GM19467 (cell line): ENCODE data around the gene HTATIP2.
"Not testable (repeated sequence)": the region's sequence is repeated elsewhere in the genome, so short reads cannot be mapped to it uniquely, and the experiment has no call there.

Experiments
- ATAC-seq: cut with Tn5 transposase; IDR thresholded peaks from one replicate; pipeline ENCODE4 v1.9.1; 2021; ENCODE audit warnings: mild to moderate bottlenecking, moderate library complexity; ENCODE audit not compliant: unreplicated experiment

Gene HTATIP2

GRCh38 chr11:20369826-20370225 lies 6.3 kb downstream of the HTATIP2 start:
- ATAC-seq = no peak

DNA sequence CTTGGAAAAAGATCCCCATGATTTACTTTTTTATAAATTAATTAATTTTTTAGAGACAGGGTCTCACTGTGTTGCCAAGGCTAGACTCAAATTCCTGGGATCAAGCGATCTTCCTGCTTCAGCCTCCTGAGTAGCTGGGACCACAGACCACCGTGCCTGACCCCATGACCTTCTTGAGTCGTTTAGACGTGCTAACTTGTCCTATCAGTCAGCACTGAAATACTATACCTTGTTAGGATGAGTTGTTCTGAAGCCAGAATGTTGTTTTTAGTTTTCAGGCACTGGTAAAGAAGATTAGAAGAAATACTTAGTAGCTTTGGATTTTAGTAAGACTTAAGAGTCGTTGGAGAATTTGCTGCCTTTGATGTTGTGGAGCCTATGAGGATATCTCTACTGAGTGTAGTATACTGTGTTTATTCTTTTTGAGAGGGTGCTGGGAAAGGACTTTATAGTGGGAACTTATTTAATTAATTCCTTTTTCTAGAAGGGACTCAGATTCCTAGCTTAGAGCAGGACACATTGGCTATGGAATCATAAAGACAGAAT lies 8.6 kb downstream of the HTATIP2 start:
- ATAC-seq = no peak

- ATAC-seq = no peak
These were observed 9.6 kb downstream of the HTATIP2 start for GRCh38 chr11:20373147-20373546.

DNA sequence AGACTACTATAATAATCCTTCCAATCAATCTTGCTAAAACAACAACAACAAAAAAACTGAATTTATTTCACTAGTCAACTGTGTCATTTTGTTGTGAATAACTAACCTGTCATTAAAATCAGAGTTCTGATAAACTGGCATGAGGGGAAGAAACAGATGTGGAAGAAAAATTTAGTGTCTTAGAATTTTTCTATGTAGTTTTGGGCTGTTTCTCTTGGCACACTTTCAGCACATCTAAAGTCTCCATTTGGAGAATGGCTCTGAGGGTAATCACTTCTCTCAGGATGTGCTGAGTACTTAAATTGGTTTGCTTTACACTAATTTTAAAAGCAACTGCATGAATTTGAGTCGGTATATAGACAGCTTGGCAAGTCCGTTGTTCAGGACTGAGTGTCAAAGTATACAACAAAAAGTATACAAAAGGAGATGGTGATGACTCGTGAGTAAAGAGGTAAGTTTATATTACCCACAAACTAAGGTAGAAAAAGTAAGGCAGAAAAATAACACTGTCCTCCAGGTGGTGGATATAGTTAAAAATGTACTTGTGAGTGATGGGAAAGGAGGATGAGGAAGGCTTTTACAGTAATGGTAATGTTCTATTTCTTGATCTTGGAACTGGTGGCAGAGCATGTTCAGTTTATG lies 10.2 kb downstream of the HTATIP2 start:
- no peak for ATAC-seq

DNA sequence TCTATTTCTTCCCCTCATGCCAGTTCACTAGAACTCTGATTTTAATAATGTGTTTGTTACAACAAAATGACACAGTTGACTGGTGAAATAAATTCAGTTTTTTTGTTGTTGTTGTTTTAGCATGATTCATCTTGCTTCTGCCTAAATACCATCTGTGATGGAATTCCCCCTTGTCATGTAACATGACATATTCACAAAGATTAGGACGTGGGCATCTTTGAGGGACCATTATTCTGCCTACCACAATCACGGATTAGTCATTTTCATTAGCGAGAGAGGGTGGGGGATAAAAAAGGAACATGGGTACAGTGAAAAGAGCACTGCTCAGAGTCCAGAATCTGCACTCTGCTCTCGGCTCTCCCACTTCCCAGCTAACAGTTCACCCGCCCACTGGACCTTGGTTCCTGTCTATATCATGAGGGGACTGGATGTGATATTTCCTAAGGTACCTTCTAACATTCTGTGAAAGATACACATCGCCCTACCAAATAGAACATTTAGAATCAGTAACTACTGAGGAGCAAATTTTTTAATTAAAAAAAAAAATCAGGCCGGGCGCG lies 11.3 kb downstream of the HTATIP2 start:
- ATAC-seq = no peak

DNA sequence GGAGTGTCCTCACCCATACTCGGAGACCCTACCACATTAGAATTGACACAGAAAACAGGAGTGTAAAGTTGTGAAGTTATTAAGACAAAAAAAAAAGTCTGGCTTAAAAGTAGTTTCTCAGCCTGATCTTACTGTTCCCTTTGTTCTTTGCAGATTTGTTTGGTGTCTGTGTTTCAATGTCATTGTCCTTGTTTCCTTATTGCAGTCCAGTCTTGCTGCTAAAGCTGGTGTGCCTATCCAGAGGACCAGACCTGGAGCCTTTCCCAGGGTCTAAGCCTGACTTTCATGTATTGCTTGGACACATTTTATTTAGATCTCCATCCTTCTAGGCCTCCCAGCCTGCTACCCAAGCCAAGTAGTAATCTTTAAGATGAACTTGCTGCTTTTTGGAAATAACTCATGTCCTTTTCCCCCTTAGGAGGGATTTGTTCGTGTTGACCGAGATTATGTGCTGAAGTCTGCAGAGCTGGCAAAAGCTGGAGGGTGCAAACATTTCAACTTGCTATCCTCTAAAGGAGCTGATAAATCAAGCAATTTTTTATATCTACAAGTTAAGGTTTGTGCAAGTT lies 12.7 kb downstream of the HTATIP2 start:
- no peak for ATAC-seq

DNA sequence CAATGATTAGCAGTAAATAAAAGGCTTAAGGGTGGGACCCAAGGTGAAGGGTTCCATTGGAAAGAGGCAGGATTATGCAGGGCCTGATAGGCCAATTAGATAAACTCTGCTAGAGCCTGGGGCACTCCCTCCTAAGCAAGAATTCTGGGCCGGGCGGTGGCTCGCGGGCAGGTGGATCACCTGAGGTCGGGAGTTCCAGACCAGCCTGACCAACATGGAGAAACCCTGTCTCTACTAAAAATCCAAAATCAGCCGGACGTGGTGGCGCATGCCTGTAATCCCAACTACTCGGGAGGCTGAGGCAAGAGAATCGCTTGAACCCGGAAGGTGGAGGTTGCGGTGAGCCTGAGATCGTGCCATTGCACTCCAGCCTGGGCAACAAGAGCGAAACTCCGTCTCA lies 22.5 kb downstream of the HTATIP2 start:
- not testable (repeated sequence) for ATAC-seq

DNA sequence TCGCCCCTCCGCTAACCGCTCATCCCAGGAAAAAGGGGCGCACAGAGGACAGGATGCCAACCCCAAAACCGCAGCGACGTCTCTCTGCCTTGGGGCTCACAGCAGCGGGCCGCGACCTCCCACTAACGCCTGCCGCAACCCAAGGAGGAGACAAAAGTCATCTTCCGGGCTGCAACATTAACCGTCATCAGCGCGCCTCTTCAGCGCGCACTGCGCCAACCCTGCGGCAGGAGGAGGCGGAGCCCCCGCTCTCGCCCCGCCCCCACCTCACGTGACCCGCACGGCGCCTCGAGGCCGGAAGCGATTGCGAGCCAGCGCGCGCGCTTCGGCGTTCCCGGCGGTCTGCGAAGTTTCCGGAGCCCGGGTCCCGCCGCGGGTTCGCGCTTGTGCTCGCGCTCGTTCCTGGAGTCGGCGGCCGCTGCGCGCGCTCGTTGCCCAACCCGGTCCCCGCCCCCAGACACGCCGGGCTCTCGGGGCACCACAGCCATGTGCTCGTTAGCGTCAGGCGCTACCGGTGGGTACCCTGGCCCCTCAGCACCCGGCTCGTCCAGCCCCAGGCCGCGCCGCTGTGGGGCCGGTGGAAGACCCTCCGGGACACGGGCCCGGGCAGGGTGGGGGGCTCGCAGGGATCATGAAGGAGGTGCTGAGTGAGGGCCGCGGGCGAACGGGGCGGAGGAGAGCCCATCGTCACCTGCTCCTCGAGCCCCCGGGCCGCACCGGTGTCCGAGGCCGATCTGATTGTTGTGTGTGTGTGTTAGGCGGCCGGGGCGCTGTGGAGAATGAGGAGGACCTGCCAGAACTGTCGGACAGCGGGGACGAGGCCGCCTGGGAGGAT lies 24.0 kb downstream of the HTATIP2 start, which contains the start of gene PRMT3:
Gene PRMT3, plus strand, starts transcription at position 456 of the 835 bp plus-strand sequence. Its CDS starts 31 bp downstream, at position 487.
- ATAC-seq = peak; percentile 77

DNA sequence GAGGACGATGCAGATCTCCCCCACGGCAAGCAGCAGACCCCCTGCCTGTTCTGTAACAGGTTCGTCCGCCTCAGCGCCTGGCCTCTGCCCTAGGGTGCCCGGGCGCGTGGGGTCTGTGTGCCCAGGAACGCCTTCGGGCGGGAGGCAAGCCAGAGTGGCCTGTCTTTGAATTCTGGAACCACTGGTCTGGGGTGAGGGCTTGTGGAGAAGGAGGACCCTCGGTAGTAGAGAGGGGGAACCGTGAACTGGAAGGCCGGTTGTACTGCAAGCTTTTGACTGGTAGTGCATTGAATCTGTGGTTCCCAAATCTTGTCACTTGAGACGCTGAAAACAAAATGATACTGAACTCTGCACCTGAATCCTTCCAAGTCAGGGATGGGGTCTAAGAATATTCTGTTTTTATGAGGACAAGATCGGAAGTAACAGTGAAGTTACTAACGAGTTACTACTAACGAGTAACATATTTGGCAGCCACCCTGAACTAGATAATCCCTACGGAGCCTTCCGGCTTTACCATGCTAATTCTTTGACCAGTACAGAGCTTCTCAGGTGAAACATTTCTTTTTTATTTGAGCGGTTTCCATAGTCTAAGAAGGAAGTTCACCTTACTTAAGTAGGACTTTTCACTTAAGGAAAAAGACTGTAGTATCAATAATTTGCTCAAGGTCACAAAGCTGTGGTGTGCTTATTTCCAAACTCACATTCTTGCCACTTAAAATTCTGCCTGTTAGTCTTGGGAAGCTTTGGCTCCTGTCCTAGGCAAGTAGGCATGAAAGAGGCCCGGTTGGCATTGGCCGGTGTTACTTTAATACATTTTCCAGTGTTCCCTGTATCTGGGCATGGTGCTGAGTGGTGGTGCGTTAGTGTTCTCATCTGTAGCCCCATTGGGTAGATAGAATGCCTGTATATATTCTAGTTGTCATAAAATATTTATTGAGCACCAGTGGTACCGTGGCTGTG lies 24.9 kb downstream of the HTATIP2 start:
- peak; percentile 18 for ATAC-seq

- peak; percentile 88 for ATAC-seq
These were observed 33.8 kb downstream of the HTATIP2 start for GRCh38 chr11:20397281-20397680.

DNA sequence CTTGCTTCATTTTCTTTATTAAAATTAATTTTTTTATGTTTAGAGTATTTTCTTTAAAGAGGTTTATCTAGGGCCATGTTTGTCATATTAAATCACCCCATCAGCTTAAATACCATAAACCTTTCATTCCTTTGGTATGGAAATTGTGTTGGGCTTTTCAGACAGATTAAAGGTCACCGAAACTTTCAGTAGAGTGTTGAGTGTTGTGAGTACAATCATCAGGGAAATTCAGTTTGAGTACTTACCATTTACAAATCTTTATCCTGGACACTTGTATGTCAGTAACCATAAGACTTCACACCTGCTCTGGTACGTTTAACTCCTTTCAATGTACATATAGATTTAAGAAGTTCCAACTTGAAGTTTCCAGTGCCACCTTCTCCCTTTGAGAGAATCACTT lies 36.0 kb downstream of the HTATIP2 start:
- no peak for ATAC-seq

DNA sequence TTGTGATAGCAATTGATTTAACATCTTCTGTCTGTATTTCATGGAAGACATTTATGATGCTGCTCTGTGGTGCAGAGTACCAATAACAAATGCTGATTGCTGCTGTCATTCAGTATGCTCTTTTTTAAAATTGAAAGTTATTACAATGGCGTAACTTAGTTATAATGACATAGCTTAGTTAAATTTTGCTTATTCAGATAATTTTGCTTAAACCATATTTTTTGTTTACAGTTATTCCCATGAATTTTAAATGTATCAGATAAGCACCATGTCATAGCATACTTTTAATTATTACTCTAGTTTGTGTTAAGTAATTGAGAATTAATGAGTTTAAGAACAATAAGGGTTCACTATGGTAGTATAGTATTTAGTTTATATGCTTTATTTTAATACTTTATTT lies 39.5 kb downstream of the HTATIP2 start:
- no peak for ATAC-seq

- no peak for ATAC-seq
These were observed 43.0 kb downstream of the HTATIP2 start for GRCh38 chr11:20406484-20406883.

DNA sequence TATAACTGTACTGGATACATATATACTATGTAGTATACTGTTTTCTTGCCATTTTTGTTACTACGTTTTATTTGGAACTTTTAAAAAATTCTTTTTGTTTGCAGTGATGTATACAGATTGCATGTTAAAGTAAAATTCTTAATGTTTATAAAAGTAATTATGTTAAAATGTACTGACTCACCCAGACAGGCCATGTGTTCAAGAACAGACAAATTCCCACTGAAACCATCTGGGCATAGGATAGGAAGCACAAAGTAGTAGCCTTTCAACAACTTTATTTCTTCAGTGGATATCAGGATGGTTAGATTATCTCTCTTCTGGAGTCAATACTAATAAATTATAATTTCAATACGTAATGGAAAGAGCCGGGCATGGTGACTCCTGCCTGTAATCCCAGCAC lies 43.8 kb downstream of the HTATIP2 start:
- no peak for ATAC-seq

- no peak for ATAC-seq
These were observed 51.9 kb downstream of the HTATIP2 start for GRCh38 chr11:20415432-20415831.

- no peak for ATAC-seq
These were observed 54.3 kb downstream of the HTATIP2 start for GRCh38 chr11:20417771-20418170.

- no peak for ATAC-seq
These were observed 58.4 kb downstream of the HTATIP2 start for GRCh38 chr11:20421946-20422345.

GRCh38 chr11:20429216-20429615 lies 65.7 kb downstream of the HTATIP2 start:
- ATAC-seq = no peak
